Activated naive CD4-positive, alpha-beta T cell treated with anti-CD3 and anti-CD28 coated beads, Interleukin-2, amount 50 U/mL, for 72 hours (primary cell): ENCODE data around the gene DUX4. TPM values are rescaled to one million over a fixed set of nuclear protein-coding genes. Genes with fewer than 3 reads are reported as not detected.
"Not testable (repeated sequence)": the region's sequence is repeated elsewhere in the genome, so short reads cannot be mapped to it uniquely, and the experiment has no call there.

Source experiments
- ATAC-seq, 2 donors: fragments of 150-1000 bp; cut with Tn5 transposase; 2 replicates each; pipeline ENCODE4 v1.10.0; 2021; ENCODE audit warnings: mild to moderate bottlenecking in 2 of 2, moderate library complexity in 2 of 2
- DNase-seq, 2 donors: peaks; one replicate each; pipeline ENCODE4 v3.0.0; 2021 to 2022; ENCODE audit warnings: low spot score in 2 of 2
- H3K27ac Mint-ChIP-seq, 2 donors: one replicate each; pipeline ENCODE4 v1.8.0; 2022; ENCODE audit warnings: mild to moderate bottlenecking in 2 of 2, mixed read lengths in 2 of 2
- H3K36me3 Mint-ChIP-seq, 2 donors: one replicate each; pipeline ENCODE4 v1.8.0; 2022; ENCODE audit warnings: mixed read lengths in 2 of 2
- H3K9me3 Mint-ChIP-seq, 2 donors: one replicate each; pipeline ENCODE4 v1.8.0; 2022; ENCODE audit warnings: mixed read lengths in 2 of 2
- total RNA-seq, 2 donors: library from RNA; stranded (reverse); gene quantifications; one replicate each; pipeline ENCODE4 v1.2.3, GENCODE V29; 2022

DUX4 gene
- not detected for total RNA-seq

- H3K36me3 Mint-ChIP-seq, H3K27ac Mint-ChIP-seq: not testable (repeated sequence)
Observed at GRCh38 chr4:190173428-190173827, at the start of gene DUX4. Gene DUX4, plus strand, starts transcription at chr4:190173774. Its CDS starts 0 bp downstream, at chr4:190173774.

DNA sequence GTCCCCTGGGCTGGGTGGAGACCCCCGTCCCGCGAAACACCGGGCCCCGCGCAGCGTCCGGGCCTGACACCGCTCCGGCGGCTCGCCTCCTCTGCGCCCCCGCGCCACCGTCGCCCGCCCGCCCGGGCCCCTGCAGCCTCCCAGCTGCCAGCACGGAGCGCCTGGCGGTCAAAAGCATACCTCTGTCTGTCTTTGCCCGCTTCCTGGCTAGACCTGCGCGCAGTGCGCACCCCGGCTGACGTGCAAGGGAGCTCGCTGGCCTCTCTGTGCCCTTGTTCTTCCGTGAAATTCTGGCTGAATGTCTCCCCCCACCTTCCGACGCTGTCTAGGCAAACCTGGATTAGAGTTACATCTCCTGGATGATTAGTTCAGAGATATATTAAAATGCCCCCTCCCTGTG lies 1.9 kb downstream of the DUX4 start:
- not testable (repeated sequence) for H3K27ac Mint-ChIP-seq, H3K36me3 Mint-ChIP-seq, ATAC-seq, DNase-seq
- peaks cover 5 to 12% of the 10 kb centered on the region in 2 donors for H3K9me3 Mint-ChIP-seq

More at GRCh38 chr4:190173428-190173827, at the start of gene DUX4:
- ATAC-seq, H3K9me3 Mint-ChIP-seq: not testable (repeated sequence)
- peak in 1 of 2 donors; percentile 63 for DNase-seq

DNA sequence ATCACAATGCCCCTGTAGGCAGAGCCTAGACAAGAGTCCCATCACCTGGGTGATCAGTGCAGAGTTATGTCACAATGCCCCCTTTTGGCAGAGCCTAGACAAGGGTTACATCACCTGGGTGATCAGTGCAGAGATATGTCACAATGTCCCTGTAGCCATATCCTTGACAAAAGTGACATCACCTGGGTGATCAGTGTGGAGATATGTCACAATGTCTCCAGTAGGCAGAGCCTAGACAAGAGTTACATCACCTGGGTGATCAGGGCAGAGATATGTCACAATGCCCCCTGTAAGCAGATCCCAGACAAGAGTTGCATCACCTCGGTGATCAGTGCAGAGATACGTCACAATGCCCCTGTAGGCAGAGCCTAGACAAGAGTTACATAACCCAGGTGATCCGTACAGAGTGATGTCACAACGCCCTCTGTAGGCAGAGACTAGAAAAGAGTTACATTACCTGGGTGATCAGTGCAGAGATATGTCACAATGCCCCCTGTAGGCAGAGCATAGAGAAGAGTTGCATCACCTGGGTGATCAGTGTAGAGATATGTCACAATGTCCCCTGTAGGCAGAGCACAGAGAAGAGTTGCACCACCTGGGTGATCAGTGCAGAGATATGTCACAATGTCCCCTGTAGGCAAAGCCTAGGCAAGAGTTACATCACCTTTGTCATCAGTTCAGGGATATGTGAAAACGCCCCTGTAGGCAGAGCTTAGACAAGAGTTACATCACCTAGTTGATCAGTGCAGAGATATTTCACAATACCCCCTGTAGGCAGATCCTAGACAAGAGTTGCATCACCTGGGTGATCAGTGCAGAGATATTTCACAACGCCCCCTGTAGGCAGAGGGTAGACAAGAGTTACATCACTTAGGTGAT lies 4.4 kb downstream of the DUX4 start:
- H3K36me3 Mint-ChIP-seq, result peaks cover 6 to 14% of the 10 kb centered on the region in 2 donors
- H3K27ac Mint-ChIP-seq, result not testable (repeated sequence)
- H3K9me3 Mint-ChIP-seq, result peaks cover 5 to 18% of the 10 kb centered on the region in 2 donors
- ATAC-seq, result peak; percentile 34 to 36
- DNase-seq, result peak; percentile 19 to 53

GRCh38 chr4:190178606-190178990 lies 5.0 kb downstream of the DUX4 start:
- H3K36me3 Mint-ChIP-seq, result peaks cover 6 to 14% of the 10 kb centered on the region in 2 donors
- ATAC-seq, result peak in 1 of 2 donors; percentile 15
- peaks cover 5 to 18% of the 10 kb centered on the region in 2 donors for H3K9me3 Mint-ChIP-seq
- H3K27ac Mint-ChIP-seq, DNase-seq: not testable (repeated sequence)

DNA sequence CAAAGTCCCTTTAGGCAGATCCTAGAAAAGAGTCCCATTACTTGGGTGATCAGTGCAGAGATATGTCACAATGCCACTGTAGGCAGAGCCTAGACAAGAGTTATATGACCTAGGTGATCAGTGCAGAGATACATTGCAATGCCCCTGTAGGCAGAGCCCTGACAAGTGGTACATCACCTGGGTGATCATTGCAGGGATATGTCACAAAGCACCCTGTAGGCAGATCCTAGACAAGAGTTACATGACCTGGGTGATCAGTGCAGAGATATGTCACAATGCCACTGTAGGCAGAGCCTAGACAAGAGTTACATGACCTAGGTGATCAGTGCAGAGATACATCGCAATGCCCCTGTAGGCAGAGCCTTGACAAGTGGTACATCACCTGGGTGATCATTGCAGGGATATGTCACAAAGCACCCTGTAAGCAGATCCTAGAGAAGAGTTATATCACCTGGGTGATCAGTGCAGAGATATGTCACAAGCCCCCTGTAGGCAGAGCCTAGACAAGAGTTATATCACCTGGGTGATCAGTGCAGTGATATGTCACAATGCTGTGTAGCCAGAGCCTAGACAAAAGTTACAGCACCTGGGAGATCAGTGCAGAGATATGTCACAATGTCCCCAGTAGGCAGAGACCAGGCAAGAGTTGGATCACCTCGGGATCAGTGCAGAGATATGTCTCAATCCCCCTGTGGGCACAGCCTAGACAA lies 5.6 kb downstream of the DUX4 start:
- peaks cover 5 to 18% of the 10 kb centered on the region in 2 donors for H3K9me3 Mint-ChIP-seq
- H3K27ac Mint-ChIP-seq, DNase-seq: not testable (repeated sequence)
- peaks cover 6 to 14% of the 10 kb centered on the region in 2 donors for H3K36me3 Mint-ChIP-seq
- peak; percentile 47 to 65 for ATAC-seq

DNA sequence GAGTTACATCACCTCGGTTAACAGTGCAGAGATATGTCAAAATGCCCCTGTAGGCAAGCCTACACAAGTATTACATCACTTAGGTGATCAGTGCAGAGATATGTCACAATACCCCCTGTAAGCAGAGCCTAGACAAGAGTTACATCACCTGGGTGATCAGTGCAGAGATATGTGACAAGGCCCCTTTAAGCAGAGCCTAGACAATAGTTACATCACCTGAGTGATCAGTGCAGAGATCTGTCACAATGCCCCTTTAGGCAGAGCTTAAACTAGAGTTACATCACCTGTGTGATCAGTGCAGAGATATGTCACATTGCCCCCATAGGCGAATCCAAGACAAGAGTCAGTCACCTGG lies 6.1 kb downstream of the DUX4 start:
- peak; percentile 22 to 33 for ATAC-seq
- not testable (repeated sequence) for DNase-seq, H3K27ac Mint-ChIP-seq
- peaks cover 5 to 18% of the 10 kb centered on the region in 2 donors for H3K9me3 Mint-ChIP-seq
- H3K36me3 Mint-ChIP-seq, result peaks cover 6 to 14% of the 10 kb centered on the region in 2 donors

DNA sequence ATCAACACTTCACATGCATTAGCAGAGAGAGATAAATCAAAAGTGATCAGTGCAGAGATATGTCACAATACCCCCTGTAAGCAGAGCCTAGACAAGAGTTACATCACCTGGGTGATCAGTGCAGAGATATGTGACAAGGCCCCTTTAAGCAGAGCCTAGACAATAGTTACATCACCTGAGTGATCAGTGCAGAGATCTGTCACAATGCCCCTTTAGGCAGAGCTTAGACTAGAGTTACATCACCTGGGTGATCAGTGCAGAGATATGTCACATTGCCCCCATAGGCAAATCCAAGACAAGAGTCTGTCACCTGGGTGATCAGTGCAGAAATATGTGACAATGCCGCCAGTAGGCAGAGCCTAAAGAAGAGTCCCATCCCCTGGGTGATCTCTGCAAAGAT lies 7.4 kb downstream of the DUX4 start:
- ATAC-seq, H3K27ac Mint-ChIP-seq, DNase-seq: not testable (repeated sequence)
- Mint-ChIP-seq H3K36me3 (peaks cover 0 to 14% of the 10 kb centered on the region in 2 donors), H3K9me3 (peaks cover 0 to 15% of the 10 kb centered on the region in 2 donors)

DNA sequence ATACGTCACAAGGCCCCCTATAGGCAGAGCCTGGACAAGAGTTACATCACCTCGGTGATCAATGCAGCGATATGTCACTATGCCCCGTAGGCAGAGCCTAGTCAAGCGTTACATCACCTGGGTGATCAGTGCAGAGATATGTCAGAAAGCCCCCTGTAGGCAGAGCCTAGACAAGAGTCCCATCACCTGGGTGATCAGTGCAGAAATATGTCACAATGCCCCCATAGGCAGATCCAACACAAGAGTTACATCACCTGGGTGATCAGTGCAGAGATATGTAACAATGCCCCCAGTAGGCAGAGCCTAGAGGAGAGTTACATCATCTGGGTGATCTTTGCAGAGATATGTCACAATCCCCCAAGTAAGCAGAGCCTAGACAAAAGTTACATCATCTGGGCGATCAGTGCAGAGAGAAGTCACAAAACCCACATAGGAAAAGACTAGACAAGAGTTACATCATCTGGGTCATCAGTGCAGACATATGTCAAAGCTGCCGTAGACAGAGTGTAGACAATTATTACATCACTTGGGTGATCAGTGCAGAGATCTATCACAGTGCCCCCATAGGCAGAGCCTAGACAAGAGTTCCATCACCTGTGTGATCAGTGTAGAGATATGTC lies 8.0 kb downstream of the DUX4 start:
- H3K27ac Mint-ChIP-seq, ATAC-seq: not testable (repeated sequence)
- peaks cover 0 to 14% of the 10 kb centered on the region in 2 donors for H3K36me3 Mint-ChIP-seq
- DNase-seq, result peak in 1 of 2 donors; percentile 20
- H3K9me3 Mint-ChIP-seq, result peaks cover 0 to 15% of the 10 kb centered on the region in 2 donors

GRCh38 chr4:190203510-190203909 lies 29.9 kb downstream of the DUX4 start:
- ATAC-seq, H3K9me3 Mint-ChIP-seq, H3K36me3 Mint-ChIP-seq, H3K27ac Mint-ChIP-seq: not testable (repeated sequence)
- DNase-seq, result peak in 1 of 2 donors; percentile 64

Other genes with a start within 250 kb of the DUX4 start
- 10 to 100 TPM; 49.7 to 60.9 TPM for gene FRG1, start 232.9 kb upstream of the DUX4 start, total RNA-seq
- under 1 TPM in 1 of 2 donors, not detected in 1; 0.11 TPM for gene FRG2, start 146.5 kb upstream of the DUX4 start, total RNA-seq
- gene DBET, start 109.3 kb upstream of the DUX4 start, total RNA-seq, result not detected